SK-N-SH (cell line): ENCODE measurements around the gene ACAP3. TPM values are rescaled to one million over a fixed set of nuclear protein-coding genes. Genes with fewer than 3 reads are reported as not detected.

Experiments
- CTCF ChIA-PET: fragments of 300-600, 350-600 bp; formaldehyde crosslinking; extraction: SDS; loops from one replicate; lab custom pipeline; 2021; lab: Yijun Ruan, JAX
- POLR2A ChIA-PET: fragments of 350-600 bp; sonication (Branson Sonifier 250); formaldehyde crosslinking; extraction: SDS; loops from one replicate; lab custom pipeline; 2020; ENCODE audit warnings: antibody characterized with exemption, inconsistent platforms; lab: Yijun Ruan, JAX
- DNase-seq: peaks from one replicate; pipeline ENCODE4 v3.0.0; 2012
- H2AFZ ChIP-seq: fragments of 200-600 bp; sonication (generic); 2 replicates; pipeline ENCODE4 v1.8.1; 2016; ENCODE audit warnings: antibody characterized with exemption, mild to moderate bottlenecking, low read depth
- H3F3A ChIP-seq: fragments of 200-600 bp; sonication (generic); replicated peaks from 2 replicates; pipeline ENCODE3; 2016; ENCODE audit warnings: antibody characterized with exemption, mild to moderate bottlenecking; ENCODE audit not compliant: insufficient read depth
- H3K27ac ChIP-seq, 2 experiments: fragments of 200-500 bp in 1 of 2; fragments of 200-600 bp in 1 of 2; sonication (Bioruptor generic) in 1 of 2; sonication (generic), shearing (Covaris generic) in 1 of 2; 2 replicates each; pipeline versions ENCODE4 v1.5.1 to v1.6.1; 2014 to 2016; ENCODE audit warnings: low read depth in 2 of 2, inconsistent platforms in 1 of 2, low read length in 1 of 2, mild to moderate bottlenecking in 1 of 2, mixed read lengths in 1 of 2
- H3K27me3 ChIP-seq: fragments of 200-600 bp; sonication (generic), shearing (Covaris generic); 2 replicates; pipeline ENCODE4 v1.6.1; 2016; ENCODE audit warnings: mixed run types; ENCODE audit not compliant: insufficient read depth
- H3K36me3 ChIP-seq, 2 experiments: fragments of 200-500 bp in 1 of 2; fragments of 200-600 bp in 1 of 2; sonication (Bioruptor generic) in 1 of 2; sonication (generic) in 1 of 2; replicated peaks in 1 of 2; 2 replicates each; pipeline versions ENCODE3 to v1.5.1; 2014 to 2016; ENCODE audit warnings: low read length in 1 of 2, mild to moderate bottlenecking in 1 of 2; ENCODE audit not compliant: insufficient read depth in 2 of 2, control insufficient read depth in 1 of 2
- H3K4me1 ChIP-seq, 2 experiments: fragments of 200-500 bp in 1 of 2; fragments of 200-600 bp in 1 of 2; sonication (Bioruptor generic) in 1 of 2; sonication (generic), shearing (Covaris generic) in 1 of 2; 2 replicates each; pipeline versions ENCODE4 v1.5.1 to v1.6.1; 2014 to 2016; ENCODE audit warnings: low read depth in 1 of 2, low read length in 1 of 2, mixed run types in 1 of 2; ENCODE audit not compliant: insufficient read depth in 2 of 2, control insufficient read depth in 1 of 2
- H3K4me2 ChIP-seq: fragments of 200-600 bp; sonication (generic), shearing (Covaris generic); 2 replicates; pipeline ENCODE4 v1.6.1; 2017; ENCODE audit warnings: mixed run types
- H3K4me3 ChIP-seq, 2 experiments: fragments of 200-500 bp in 1 of 2; fragments of 200-600 bp in 1 of 2; sonication (Bioruptor generic) in 1 of 2; sonication (generic), shearing (Covaris generic) in 1 of 2; 2 replicates each; pipeline versions ENCODE4 v1.5.1 to v1.8.1; 2014 to 2016; ENCODE audit warnings: low read depth in 2 of 2, inconsistent platforms in 1 of 2, low read length in 1 of 2, mild to moderate bottlenecking in 1 of 2, mixed read lengths in 1 of 2, moderate library complexity in 1 of 2
- H3K79me2 ChIP-seq: fragments of 200-600 bp; sonication (generic); 2 replicates; pipeline ENCODE4 v1.8.1; 2017; ENCODE audit warnings: mild to moderate bottlenecking; ENCODE audit not compliant: insufficient read depth
- H3K9ac ChIP-seq: fragments of 200-600 bp; sonication (generic); 2 replicates; pipeline ENCODE4 v1.6.1; 2017; ENCODE audit warnings: mixed run types
- H3K9me2 ChIP-seq: fragments of 200-600 bp; sonication (generic); 2 replicates; pipeline ENCODE4 v1.6.1; 2017; ENCODE audit warnings: mixed run types
- H3K9me3 ChIP-seq: fragments of 200-600 bp; sonication (generic); 2 replicates; pipeline ENCODE4 v1.6.1; 2017; ENCODE audit warnings: mixed run types, mild to moderate bottlenecking, moderate library complexity
- H4K20me1 ChIP-seq: fragments of 200-600 bp; sonication (generic); 2 replicates; pipeline ENCODE4 v1.6.1; 2017; ENCODE audit warnings: mild to moderate bottlenecking, mixed run types; ENCODE audit not compliant: insufficient read depth
- CHD2 ChIP-seq: fragments of 150-350 bp; IDR thresholded peaks from 2 replicates; pipeline ENCODE4 v1.6.1; 2018; ENCODE audit warnings: low read length; ENCODE audit not compliant: partially characterized antibody
- CTCF ChIP-seq: fragments of 200-600 bp; sonication (generic); IDR thresholded peaks from 2 replicates; pipeline ENCODE4 v1.6.1; 2017; ENCODE audit warnings: antibody characterized with exemption, mild to moderate bottlenecking, moderate library complexity
- FOSL2 ChIP-seq: IDR thresholded peaks from 2 replicates; pipeline ENCODE4 v1.4.0; 2012; ENCODE audit warnings: low read depth, mild to moderate bottlenecking, moderate library complexity, borderline replicate concordance
- FOXJ3 ChIP-seq: sonication (generic); formaldehyde crosslinking; IDR thresholded peaks from 2 replicates; pipeline ENCODE4 v1.5.1; 2020; ENCODE audit warnings: mild to moderate bottlenecking, missing genetic modification reagents
- GABPA ChIP-seq: IDR thresholded peaks from 2 replicates; pipeline ENCODE4 v1.4.0; 2012; ENCODE audit warnings: low read depth, mild to moderate bottlenecking
- GATA2 ChIP-seq: sonication (generic); formaldehyde crosslinking; IDR thresholded peaks from 2 replicates; pipeline ENCODE4 v1.5.0; 2020; ENCODE audit warnings: mild to moderate bottlenecking, missing genetic modification reagents
- JUND ChIP-seq: IDR thresholded peaks from 2 replicates; pipeline ENCODE4 v1.4.0; 2012
- MAX ChIP-seq: IDR thresholded peaks from 2 replicates; pipeline ENCODE4 v1.4.0; 2012; ENCODE audit warnings: low read depth
- MEF2A ChIP-seq: IDR thresholded peaks from 2 replicates; pipeline ENCODE4 v1.4.0; 2012; ENCODE audit warnings: low read depth, borderline replicate concordance
- NFIC ChIP-seq: IDR thresholded peaks from 2 replicates; pipeline ENCODE4 v1.4.0; 2012; ENCODE audit warnings: borderline replicate concordance
- POLR2AphosphoS5 ChIP-seq: IDR thresholded peaks from 2 replicates; pipeline ENCODE4 v1.6.1; 2012; ENCODE audit warnings: low read depth, low read length
- RAD21 ChIP-seq: IDR thresholded peaks from 2 replicates; pipeline ENCODE4 v1.6.1; 2012; ENCODE audit warnings: mild to moderate bottlenecking, low read length
- RFX5 ChIP-seq: IDR thresholded peaks from 2 replicates; pipeline ENCODE4 v1.6.1; 2012; ENCODE audit warnings: mild to moderate bottlenecking, improper control_type of control experiment, low read length
- TEAD4 ChIP-seq: IDR thresholded peaks from 2 replicates; pipeline ENCODE4 v1.4.0; 2012; ENCODE audit warnings: mild to moderate bottlenecking, borderline replicate concordance; ENCODE audit not compliant: insufficient read depth
- USF1 ChIP-seq: IDR thresholded peaks from 2 replicates; pipeline ENCODE4 v1.4.0; 2012; ENCODE audit warnings: low read depth, borderline replicate concordance
- USF2 ChIP-seq: fragments of 150-350 bp; IDR thresholded peaks from 2 replicates; pipeline ENCODE4 v1.6.1; 2017; ENCODE audit warnings: antibody characterized with exemption, low read length, low read depth, borderline replicate concordance
- YY1 ChIP-seq: IDR thresholded peaks from 2 replicates; pipeline ENCODE4 v1.4.0; 2012; ENCODE audit warnings: low read depth, mild to moderate bottlenecking
- ZBTB33 ChIP-seq: IDR thresholded peaks from 2 replicates; pipeline ENCODE4 v1.4.0; 2012; ENCODE audit warnings: low read depth, borderline replicate concordance
- WGBS: methylation state at CpG from one replicate; pipeline ENCODE4 v1.1.6; 2017; ENCODE audit warnings: low lambda C conversion rate; 5-methylcytosine and 5-hydroxymethylcytosine counted together
- polyA plus RNA-seq, 3 experiments: library from polyadenylated mRNA; depleted of rRNA; stranded (reverse); fragments of >200 nt; gene quantifications; 2 replicates each; pipeline ENCODE4 v1.2.3, GENCODE V29; 2012

Gene ACAP3
- polyA plus RNA-seq, 1 of the 3 experiments (the other 2 are of a cell fraction), result 51.7 TPM

- TF ChIP-seq POLR2AphosphoS5, result no peak
- TF ChIP-seq MAX, result no peak
- TF ChIP-seq CHD2, result no peak
- TF ChIP-seq GATA2 (CRISPR knock-in tag), result no peak
- TF ChIP-seq JUND, result no peak
- no peak for TF ChIP-seq RAD21
- no peak for TF ChIP-seq CTCF
- TF ChIP-seq USF1, result no peak
- TF ChIP-seq USF2, result no peak
- TF ChIP-seq MEF2A, result no peak
- no peak for TF ChIP-seq YY1
- TF ChIP-seq FOSL2, result no peak
- no peak for TF ChIP-seq ZBTB33
- TF ChIP-seq GABPA, result no peak
- TF ChIP-seq FOXJ3, result no peak
- TF ChIP-seq RFX5, result no peak
- TF ChIP-seq TEAD4, result no peak
- no peak for TF ChIP-seq NFIC
- CTCF ChIA-PET, result no interaction called here
- Histone ChIP-seq H3K9me3 (no peaks in the 10 kb centered on the region), H3K9ac (no peak overlapping the region), H3F3A (peaks cover 12% of the 10 kb centered on the region), H4K20me1 (peaks cover 54% of the 10 kb centered on the region), H3K36me3 (peaks cover 2 to 36% of the 10 kb centered on the region in 2 experiments), H3K4me2 (no peak overlapping the region), H2AFZ (no peak overlapping the region), H3K27ac (no peak overlapping the region), H3K79me2 (peaks cover 80% of the 10 kb centered on the region), H3K4me3 (no peak overlapping the region), H3K4me1 (peaks cover 4 to 24% of the 10 kb centered on the region in 2 experiments; a peak in 2 of 4 replicates), H3K27me3 (no peaks in the 10 kb centered on the region), H3K9me2 (no peaks in the 10 kb centered on the region)
- POLR2A ChIA-PET, result no interaction called here
- 82% methylated on average over 13 of the region's 14 CpGs for WGBS
- no peak for DNase-seq
Observed at GRCh38 chr1:1322418-1322817, 14.7 kb upstream of the ACAP3 start.
